GM21717 (cell line): Measurements from ENCODE around the gene ZNF717.
"Not testable (repeated sequence)": the region's sequence is repeated elsewhere in the genome, so short reads cannot be mapped to it uniquely, and the experiment has no call there.

ENCODE experiments used
- ATAC-seq: cut with Tn5 transposase; IDR thresholded peaks from one replicate; pipeline ENCODE4 v1.9.1; 2021; ENCODE audit warnings: mild to moderate bottlenecking, moderate library complexity; ENCODE audit not compliant: unreplicated experiment

ZNF717 gene

DNA sequence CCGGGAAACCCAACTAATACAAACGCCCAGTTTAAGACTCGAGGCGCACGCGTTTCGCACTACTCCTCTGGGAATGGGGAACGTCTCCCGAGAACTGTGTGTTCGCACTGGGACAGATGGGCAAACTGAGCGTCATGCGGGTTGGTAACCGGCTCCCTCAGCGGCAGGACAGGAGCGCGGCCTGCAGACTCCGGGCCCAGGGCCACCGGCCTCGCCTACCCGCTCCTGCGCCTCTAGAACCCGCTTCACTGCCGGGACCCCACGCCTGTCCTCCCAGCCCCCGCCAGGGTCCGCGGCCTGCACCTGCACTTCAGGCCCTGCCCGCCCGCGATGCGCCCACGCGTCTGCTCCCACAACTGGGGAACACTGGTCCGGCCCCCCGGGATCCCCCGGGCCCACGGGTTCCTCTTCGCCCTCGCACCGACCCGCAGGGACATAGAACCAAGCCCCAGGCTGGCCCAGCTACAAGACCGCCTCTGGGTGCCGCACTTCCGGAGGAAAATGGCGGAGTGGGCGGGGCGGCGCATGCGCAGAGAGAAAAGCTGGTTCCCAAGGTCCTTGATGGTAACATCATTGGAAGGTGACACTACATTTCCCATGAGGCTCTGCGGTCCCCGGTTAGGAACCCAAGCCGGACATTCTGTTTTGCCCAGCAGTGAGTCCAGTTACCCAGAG is at the start of gene ZNF717:
Gene ZNF717, minus strand, starts transcription at position 469 of the 675 bp plus-strand sequence. CDS start 2,187 bp downstream, outside the sequence.
- peak; percentile 50 for ATAC-seq

DNA sequence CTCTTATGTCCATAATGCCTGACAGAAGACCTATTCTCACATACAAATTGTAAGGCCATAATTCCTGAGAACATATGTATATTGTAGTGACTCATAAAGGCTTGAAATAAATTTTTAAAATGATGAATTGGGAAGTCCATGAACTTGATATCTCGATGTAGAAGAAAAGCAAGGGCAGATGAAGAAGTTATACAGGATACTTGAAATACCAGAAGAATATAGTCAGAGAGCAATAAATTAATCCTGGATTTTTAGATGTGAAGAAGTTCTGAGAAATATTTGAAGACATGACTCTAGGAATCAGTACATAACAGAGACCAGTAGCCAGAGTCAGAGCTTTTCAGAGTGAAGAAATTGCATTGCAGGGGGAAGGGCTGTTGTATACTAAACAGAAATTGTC is 45.7 kb upstream of the ZNF717 start:
- not testable (repeated sequence) for ATAC-seq

DNA sequence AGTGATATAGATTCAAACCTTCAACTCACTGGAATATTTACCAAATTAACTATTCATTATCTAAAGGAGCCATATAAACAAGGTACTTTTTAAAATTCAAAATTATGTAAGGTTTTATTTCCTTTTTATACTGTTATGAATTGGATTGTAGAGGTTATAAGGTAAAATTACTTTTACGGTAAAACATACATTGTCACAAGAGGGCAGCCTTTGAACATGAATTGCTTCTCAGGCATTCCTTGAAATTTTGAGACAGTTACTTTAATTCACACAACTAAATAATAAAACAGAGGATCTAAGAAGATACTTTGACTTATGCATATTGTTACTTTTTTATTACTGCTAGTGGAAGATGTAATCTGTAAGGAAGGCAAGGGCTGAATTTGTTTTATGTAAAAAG is 32.7 kb upstream of the ZNF717 start:
- not testable (repeated sequence) for ATAC-seq

DNA sequence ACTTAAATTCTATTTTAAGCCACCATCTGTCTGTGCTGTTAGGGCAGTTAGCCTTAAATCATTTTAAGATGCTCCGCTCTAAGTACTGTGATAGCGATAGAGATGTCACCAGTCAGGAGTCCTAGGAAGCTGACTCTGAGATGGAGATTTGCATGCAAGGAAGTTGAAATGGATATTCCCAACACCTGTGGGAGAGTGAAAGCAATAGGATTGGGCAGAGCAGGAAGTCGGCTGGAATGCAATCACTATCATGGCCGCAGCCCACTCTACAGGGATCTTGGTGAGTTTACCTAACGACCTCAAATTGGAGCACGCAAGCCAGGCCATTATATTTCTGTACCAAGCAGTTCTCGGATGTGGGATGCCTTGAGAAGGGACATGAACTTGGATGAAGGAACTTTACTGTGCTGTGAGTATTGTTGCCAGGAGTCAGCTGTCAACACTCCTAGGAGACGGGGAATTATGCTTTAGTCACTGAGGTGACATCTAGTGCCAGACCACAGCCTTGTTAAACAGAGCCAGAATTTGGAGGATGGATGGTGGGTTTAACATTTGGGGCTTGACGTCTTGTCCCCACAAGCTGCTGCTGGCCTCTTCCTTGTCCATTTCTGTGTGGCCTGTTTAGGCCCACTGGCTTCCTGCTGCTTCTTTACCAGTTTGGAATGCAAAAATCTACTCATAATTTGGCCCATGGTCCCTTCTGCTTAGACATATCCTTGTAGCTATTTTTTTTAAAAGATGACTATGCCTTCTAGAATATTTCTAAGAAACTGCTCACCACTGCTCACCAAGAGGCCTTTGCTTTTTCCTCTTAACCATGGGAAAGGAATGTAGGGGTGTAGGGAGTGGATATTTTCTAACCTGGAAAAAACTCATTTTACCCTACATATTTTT is 31.2 kb upstream of the ZNF717 start:
- ATAC-seq = not testable (repeated sequence)

DNA sequence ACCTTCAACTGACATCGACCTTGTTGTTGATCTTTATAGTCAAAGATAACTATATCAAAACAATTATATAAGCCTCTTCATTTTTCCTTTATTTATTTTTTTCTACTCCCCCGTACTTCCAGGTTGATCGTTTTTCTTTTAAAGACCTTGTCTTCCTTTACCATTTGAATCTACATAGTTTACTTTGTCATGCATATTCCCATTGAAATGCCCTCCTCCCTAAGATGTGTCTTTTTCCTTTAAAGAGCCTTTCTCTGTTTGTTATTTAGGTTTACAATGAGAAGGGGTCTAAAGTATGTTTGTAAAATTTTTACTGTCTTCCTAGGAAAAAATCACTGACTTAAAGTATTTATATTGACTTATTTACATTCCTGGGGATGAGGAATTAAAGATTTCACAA is 29.4 kb upstream of the ZNF717 start:
- no peak for ATAC-seq

DNA sequence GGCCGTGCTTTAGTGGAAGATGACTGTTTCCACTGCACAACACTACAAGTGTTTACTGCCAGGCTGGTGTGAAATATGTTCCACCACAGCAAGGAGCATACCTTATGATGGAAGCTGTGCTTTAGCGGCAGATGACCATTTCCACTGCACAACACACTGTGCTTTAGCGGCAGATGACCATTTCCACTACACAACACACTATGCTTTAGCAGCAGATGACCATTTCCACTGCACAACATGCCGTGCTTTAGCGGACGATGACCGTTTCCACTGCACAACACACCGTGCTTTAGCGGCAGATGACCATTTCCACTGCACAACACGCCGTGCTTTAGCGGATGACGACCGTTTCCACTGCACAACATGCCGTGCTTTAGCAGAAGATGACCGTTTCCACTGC is 2.8 kb downstream of the ZNF717 start:
- ATAC-seq = no peak

DNA sequence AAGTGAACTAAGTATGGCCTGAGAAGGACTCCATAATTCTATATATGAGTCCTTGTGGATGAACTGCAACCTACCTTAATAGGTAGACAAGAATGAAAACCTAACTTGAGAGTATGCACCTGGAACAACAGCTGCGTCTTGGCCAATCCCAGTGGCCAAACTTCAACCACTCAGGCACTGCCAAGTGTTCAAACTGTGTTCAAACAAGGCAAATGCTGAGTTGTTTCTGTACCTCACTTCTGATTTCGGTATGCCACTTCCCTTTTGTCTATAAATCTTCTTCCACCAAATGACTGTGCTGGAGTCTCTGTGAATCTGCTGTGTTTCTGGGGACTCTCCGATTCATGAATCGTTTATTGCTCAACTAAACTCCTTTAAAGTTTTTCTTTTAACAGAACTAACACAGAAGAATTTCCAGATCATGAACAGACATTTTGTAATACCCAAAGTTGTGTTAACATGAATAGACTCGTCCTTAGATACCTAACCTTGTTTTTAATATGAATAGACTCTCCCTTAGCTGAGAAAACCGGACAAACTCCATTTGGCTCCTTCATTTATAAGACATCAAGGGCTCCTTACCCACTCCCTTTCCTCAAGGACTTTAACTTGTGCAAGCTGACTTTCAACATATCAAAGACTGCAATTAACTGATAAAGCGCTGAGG is 4.1 kb downstream of the ZNF717 start:
- ATAC-seq = no peak

DNA sequence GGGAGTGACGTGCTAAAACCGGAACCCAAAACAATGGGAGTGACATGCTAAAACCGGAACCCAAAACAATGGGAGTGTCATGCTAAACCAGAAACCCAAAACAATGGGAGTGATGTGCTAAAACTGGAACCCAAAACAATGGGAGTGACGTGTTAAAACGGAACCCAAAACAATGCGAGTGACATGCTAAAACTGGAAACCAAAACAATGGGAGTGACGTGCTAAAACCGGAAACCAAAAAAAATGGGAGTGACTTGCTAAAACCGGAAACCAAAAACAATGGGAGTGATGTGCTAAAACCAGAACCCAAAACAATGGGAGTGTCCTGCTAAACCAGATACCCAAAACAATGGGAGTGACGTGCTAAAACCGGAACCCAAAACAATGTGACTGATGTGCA is 7.6 kb downstream of the ZNF717 start:
- ATAC-seq = not testable (repeated sequence)

- ATAC-seq = not testable (repeated sequence)
These were observed 13.7 kb downstream of the ZNF717 start for GRCh38 chr3:75771631-75772030.

- ATAC-seq = no peak
These were observed 16.9 kb downstream of the ZNF717 start for GRCh38 chr3:75768303-75769017.

GRCh38 chr3:75737831-75738493 is 47.4 kb downstream of the ZNF717 start:
- no peak for ATAC-seq

DNA sequence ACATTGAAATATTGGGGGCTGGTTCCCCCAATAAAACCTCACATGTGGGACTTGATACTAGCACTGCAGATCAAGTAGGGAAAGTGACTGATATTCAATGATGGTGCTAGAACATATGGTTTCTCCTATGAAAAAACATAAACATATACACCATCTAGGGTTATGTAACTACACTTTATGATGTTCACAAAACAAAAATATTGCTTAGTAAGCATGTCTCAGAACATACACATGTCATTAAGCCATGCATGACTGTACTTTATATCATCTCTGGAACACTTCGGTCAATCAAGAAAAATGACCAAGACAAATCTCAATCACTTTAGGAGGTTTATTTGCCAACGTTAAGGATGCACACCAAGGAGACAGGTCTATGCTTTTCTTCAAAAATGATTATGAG is 57.4 kb downstream of the ZNF717 start:
- no peak for ATAC-seq

- ATAC-seq = no peak
These were observed 93.3 kb downstream of the ZNF717 start for GRCh38 chr3:75692061-75692460.

DNA sequence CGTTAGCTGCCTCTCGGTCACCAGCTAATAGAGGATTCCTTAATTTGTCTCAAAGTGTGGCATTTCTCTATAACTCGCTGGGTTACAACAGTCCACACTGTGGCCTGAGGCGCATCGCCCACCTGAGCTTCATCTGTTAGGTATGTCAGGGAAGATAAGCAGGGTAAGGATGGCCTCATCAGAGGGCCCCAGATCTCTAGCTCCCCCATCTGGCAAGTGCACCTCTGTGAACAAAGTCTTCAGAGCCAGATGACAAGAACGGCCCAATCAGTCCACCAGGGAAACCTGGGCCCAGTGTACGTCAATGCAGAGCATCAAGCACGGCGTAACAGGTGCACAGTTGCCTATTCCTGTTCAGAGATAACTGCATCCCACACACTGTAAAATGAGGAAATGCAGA is 98.0 kb downstream of the ZNF717 start:
- no peak for ATAC-seq
